GM12872 (cell line): Measurements from ENCODE around the gene WFDC1.

Experiments
- TF ChIP-seq, protein P1 (sequence below): IDR thresholded peaks from 3 replicates; pipeline ENCODE4 v1.5.1; 2011; ENCODE audit warnings: low read depth, mild to moderate bottlenecking, low read length, moderate library complexity; ENCODE audit not compliant: insufficient read depth

Gene WFDC1

GRCh38 chr16:84313921-84314320 is 19.2 kb downstream of the WFDC1 start:
- TF ChIP-seq, protein P1, sequence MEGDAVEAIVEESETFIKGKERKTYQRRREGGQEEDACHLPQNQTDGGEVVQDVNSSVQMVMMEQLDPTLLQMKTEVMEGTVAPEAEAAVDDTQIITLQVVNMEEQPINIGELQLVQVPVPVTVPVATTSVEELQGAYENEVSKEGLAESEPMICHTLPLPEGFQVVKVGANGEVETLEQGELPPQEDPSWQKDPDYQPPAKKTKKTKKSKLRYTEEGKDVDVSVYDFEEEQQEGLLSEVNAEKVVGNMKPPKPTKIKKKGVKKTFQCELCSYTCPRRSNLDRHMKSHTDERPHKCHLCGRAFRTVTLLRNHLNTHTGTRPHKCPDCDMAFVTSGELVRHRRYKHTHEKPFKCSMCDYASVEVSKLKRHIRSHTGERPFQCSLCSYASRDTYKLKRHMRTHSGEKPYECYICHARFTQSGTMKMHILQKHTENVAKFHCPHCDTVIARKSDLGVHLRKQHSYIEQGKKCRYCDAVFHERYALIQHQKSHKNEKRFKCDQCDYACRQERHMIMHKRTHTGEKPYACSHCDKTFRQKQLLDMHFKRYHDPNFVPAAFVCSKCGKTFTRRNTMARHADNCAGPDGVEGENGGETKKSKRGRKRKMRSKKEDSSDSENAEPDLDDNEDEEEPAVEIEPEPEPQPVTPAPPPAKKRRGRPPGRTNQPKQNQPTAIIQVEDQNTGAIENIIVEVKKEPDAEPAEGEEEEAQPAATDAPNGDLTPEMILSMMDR = no peak

DNA sequence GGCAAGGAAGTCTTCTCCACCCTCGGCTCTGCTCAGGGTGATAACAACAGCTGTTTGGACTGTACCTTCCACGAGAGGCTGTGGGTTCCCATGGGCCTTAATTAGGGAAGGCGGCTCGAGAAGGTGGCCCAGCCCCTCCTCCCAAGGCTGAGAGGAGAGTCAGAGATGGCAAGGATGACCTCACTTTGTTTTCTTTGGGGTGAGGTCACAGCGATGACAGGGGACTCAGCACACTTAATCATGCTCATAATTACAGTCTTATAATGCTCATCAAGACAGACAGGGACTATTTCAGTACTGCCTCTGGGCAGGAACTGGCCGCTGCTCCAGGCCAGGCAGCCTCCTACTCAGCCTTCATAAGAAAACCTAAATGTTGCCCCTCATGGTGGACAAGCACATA is 19.7 kb downstream of the WFDC1 start:
- TF ChIP-seq, protein P1 = no peak

DNA sequence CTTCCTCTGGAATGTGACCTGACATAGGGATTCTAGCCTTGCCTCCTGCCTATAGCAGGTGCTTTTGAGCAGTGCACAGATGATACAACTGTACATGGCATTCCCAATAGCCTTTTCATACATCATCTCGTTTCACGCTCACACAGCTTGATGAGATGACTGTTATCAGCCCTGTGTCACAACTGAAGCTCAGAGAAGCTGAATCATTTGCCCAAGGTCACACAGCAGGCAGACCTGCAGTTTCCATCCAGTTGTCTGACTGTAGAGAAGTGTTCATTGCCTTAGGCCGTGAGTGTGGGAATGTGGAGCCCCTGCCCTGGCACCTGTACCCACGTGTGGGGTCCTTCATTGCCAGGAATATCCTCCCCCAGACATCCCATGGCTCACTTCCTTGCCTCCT is 20.1 kb downstream of the WFDC1 start:
- TF ChIP-seq, protein P1 = no peak

- TF ChIP-seq, protein P1 = no peak
Observed at GRCh38 chr16:84315422-84315821, 20.7 kb downstream of the WFDC1 start.

DNA sequence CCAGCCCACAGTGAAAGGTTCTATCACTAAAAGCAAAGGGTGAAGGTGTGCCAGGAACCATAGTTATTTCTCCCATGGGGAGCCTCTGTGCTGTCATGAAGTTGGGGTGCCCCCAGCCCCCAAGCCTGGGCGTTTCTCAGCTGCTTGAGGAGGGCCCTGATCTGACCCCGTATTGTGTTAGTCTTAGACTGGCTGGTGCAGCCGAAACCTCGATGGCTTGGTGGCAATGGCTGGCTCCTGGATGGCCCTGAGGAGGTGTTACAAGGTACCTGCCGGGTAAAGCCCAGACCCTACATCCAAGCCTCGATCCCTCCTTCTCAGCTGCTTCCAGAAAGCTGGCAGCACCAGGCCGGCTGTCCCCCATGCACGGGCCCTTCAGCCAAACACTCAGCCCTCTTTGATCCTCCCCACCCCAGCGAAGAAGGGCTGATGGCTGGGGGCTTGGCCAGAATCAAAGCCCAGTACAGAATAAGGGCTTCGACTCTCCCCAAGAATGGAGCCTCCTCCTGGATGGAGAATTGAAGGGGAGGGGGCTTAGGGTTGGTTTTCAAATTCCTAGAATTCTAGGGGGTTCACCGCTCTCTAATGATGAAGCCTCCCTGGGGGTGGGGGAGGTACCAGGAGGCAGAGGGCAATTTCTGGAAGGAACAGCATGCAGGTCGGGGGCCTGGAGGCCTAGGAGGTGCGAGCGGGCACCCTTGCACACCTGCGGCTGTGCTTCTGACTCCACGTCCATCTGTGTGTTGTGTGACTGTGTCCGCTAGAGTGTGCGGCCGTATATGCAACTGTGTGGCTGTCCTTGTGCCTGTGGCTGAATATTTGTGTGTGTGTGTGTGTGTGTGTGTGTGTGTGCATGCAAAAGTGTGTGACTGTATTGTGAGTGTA is 23.7 kb downstream of the WFDC1 start:
- TF ChIP-seq, protein P1 = no peak

- TF ChIP-seq, protein P1 = no peak
Observed at GRCh38 chr16:84319146-84319760, 24.6 kb downstream of the WFDC1 start.

DNA sequence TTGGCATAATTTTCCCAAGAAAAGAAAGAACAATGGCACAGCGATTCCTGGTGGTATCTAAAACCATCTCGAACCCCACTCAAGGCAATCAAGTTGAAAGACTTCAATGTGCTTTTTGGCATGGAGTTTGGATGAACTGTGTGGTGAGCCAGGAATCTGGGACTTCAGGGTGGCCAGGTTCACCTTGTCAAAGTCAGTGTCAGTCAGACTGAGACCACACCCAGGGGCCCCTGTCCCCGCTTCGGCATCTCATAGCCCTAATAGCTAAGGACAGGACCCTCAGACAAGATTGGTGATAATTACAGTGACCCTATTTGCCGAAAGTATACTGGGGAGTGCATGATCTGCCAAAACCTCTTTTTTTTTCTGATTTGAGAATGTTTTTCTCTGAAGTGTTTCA is 25.8 kb downstream of the WFDC1 start:
- TF ChIP-seq, protein P1 = no peak
